ENCODE results near the gene MAG. TPM values are rescaled to one million over a fixed set of nuclear protein-coding genes. Genes with fewer than 3 reads are reported as not detected.

The MAG gene
- total RNA-seq, 1 donor from 2014 or later, result not detected

GRCh38 chr19:35288331-35288730 is 3.6 kb upstream of the MAG start:
- Mint-ChIP-seq H3K27me3 (ENCODE audit: unreplicated experiment) (peaks cover 5% of the 10 kb centered on the region), H3K4me3 (ENCODE audit: unreplicated experiment) (no peak overlapping the region)
- no peak for TF ChIP-seq CTCF (IDR thresholded peaks at IDR 0.05; ENCODE audit: unreplicated experiment)

GRCh38 chr19:35288906-35289305 is 3.1 kb upstream of the MAG start:
- H3K36me3 Mint-ChIP-seq (ENCODE audit: low read depth, unreplicated experiment), result no peaks in the 10 kb centered on the region
- no peak for DNase-seq (ENCODE audit: low spot score)
- no peak overlapping the region for H3K4me3 Mint-ChIP-seq (ENCODE audit: unreplicated experiment)
- TF ChIP-seq CTCF (IDR thresholded peaks at IDR 0.05; ENCODE audit: unreplicated experiment), result no peak
- H3K9me3 Mint-ChIP-seq (ENCODE audit: unreplicated experiment), result no peaks in the 10 kb centered on the region
- no peaks in the 10 kb centered on the region for H3K4me1 Mint-ChIP-seq (ENCODE audit: unreplicated experiment)
- H3K27ac Mint-ChIP-seq (ENCODE audit: unreplicated experiment), result no peak overlapping the region
- H3K27me3 Mint-ChIP-seq (ENCODE audit: unreplicated experiment), result peaks cover 3% of the 10 kb centered on the region

More at GRCh38 chr19:35288331-35288730, 3.6 kb upstream of the MAG start:
- H3K27ac Mint-ChIP-seq (ENCODE audit: unreplicated experiment), result no peak overlapping the region
- no peaks in the 10 kb centered on the region for H3K36me3 Mint-ChIP-seq (ENCODE audit: low read depth, unreplicated experiment)
- no peaks in the 10 kb centered on the region for H3K9me3 Mint-ChIP-seq (ENCODE audit: unreplicated experiment)
- H3K4me1 Mint-ChIP-seq (ENCODE audit: unreplicated experiment), result no peaks in the 10 kb centered on the region
- DNase-seq (ENCODE audit: low spot score), result no peak

GRCh38 chr19:35290381-35291127 is 1.4 kb upstream of the MAG start:
- Mint-ChIP-seq H3K27me3 (ENCODE audit: unreplicated experiment) (peaks cover 3% of the 10 kb centered on the region), H3K4me3 (ENCODE audit: unreplicated experiment) (no peak overlapping the region)
- no peak for DNase-seq (ENCODE audit: low spot score)

GRCh38 chr19:35291259-35291658 is 702 bp upstream of the MAG start:
- Mint-ChIP-seq H3K4me1 (ENCODE audit: unreplicated experiment) (no peaks in the 10 kb centered on the region), H3K27ac (ENCODE audit: unreplicated experiment) (no peak overlapping the region), H3K36me3 (ENCODE audit: low read depth, unreplicated experiment) (no peaks in the 10 kb centered on the region), H3K27me3 (ENCODE audit: unreplicated experiment) (peaks cover 3% of the 10 kb centered on the region), H3K4me3 (ENCODE audit: unreplicated experiment) (no peak overlapping the region), H3K9me3 (ENCODE audit: unreplicated experiment) (no peaks in the 10 kb centered on the region)
- no peak for DNase-seq (ENCODE audit: low spot score)
- no peak for TF ChIP-seq CTCF (IDR thresholded peaks at IDR 0.05; ENCODE audit: unreplicated experiment)

More at GRCh38 chr19:35290381-35291127, 1.4 kb upstream of the MAG start:
- Mint-ChIP-seq H3K27ac (ENCODE audit: unreplicated experiment) (no peak overlapping the region), H3K4me1 (ENCODE audit: unreplicated experiment) (no peaks in the 10 kb centered on the region), H3K36me3 (ENCODE audit: low read depth, unreplicated experiment) (no peaks in the 10 kb centered on the region), H3K9me3 (ENCODE audit: unreplicated experiment) (no peaks in the 10 kb centered on the region)
- TF ChIP-seq CTCF (IDR thresholded peaks at IDR 0.05; ENCODE audit: unreplicated experiment), result no peak
